Natural killer cell (primary cell): ENCODE measurements around the gene HOXA10. TPM values are rescaled to one million over a fixed set of nuclear protein-coding genes. Genes with fewer than 3 reads are reported as not detected.
A peak's percentile ranks its signal among the peaks of the same experiment; 100 is the strongest.

Experiments
- ATAC-seq, 3 donors: fragments of 150-1000 bp in 2 of 3; fragments of 200-7000 bp in 1 of 3; cut with Tn5 transposase; 1 replicate in 1 of 3; 2 replicates in 2 of 3; pipeline ENCODE4 v1.10.0; 2021; ENCODE audit warnings: mild to moderate bottlenecking in 2 of 3, moderate library complexity in 2 of 3
- DNase-seq, 2 donors: peaks; one replicate each; pipeline versions ENCODE4 v3.0.0 to v3.0.0-alpha.2; 2013 to 2021; ENCODE audit warnings: mixed read lengths in 1 of 2
- H3K27ac ChIP-seq: one replicate; pipeline ENCODE4 v1.5.1; 2013; ENCODE audit warnings: mild to moderate bottlenecking, low read length
- H3K27me3 ChIP-seq: one replicate; pipeline ENCODE4 v1.6.1; 2013; ENCODE audit warnings: low read length; ENCODE audit not compliant: control insufficient read depth, insufficient read depth
- H3K36me3 ChIP-seq: one replicate; pipeline ENCODE4 v1.6.1; 2013; ENCODE audit warnings: low read length; ENCODE audit not compliant: control insufficient read depth, insufficient read depth
- H3K4me1 ChIP-seq: one replicate; pipeline ENCODE4 v1.6.1; 2013; ENCODE audit warnings: low read length; ENCODE audit not compliant: control insufficient read depth, insufficient read depth
- H3K4me3 ChIP-seq: one replicate; pipeline ENCODE4 v1.5.1; 2013; ENCODE audit warnings: low read length
- H3K9me3 ChIP-seq: one replicate; pipeline ENCODE4 v1.6.1; 2013; ENCODE audit warnings: low read length; ENCODE audit not compliant: control insufficient read depth, insufficient read depth
- H3K27ac Mint-ChIP-seq, 2 donors: one replicate each; pipeline ENCODE4 v1.8.0; 2022; ENCODE audit warnings: mild to moderate bottlenecking in 2 of 2, mixed read lengths in 2 of 2, moderate library complexity in 1 of 2
- H3K27me3 Mint-ChIP-seq, 2 donors: one replicate each; pipeline ENCODE4 v1.8.0; 2022; ENCODE audit warnings: low read depth in 2 of 2, mixed read lengths in 2 of 2
- H3K36me3 Mint-ChIP-seq: one replicate; pipeline ENCODE4 v1.8.0; 2022; ENCODE audit warnings: mixed read lengths
- H3K4me1 Mint-ChIP-seq, 2 donors: one replicate each; pipeline ENCODE4 v1.8.0; 2022; ENCODE audit warnings: mixed read lengths in 2 of 2
- H3K4me3 Mint-ChIP-seq: one replicate; pipeline ENCODE4 v1.8.0; 2022; ENCODE audit warnings: mild to moderate bottlenecking, moderate library complexity, mixed read lengths
- H3K9me3 Mint-ChIP-seq, 2 donors: one replicate each; pipeline ENCODE4 v1.8.0; 2022; ENCODE audit warnings: mixed read lengths in 2 of 2
- CTCF ChIP-seq: fragments of 200-600 bp; IDR thresholded peaks from one replicate; pipeline ENCODE4 v1.8.0; 2022; ENCODE audit warnings: antibody characterized with exemption
- WGBS: methylation state at CpG from one replicate; pipeline ENCODE4 v1.1.7; 2013; ENCODE audit warnings: missing lambda C conversion rate; ENCODE audit not compliant: insufficient coverage; 5-methylcytosine and 5-hydroxymethylcytosine counted together
- intact Hi-C: fragments of 100-400 bp; cut with micrococcal nuclease; formaldehyde crosslinking; loops from one replicate; pipeline ENCODE4 v1.14.2; 2022
- total RNA-seq, 4 donors: library from RNA; stranded (reverse); fragments of 120-200 nt in 1 of 4; gene quantifications; one replicate each; pipeline versions ENCODE4 v1.2.3 to v1.2.4, GENCODE V29; 2013 to 2022

HOXA10 gene
- total RNA-seq, 3 donors from 2014 or later (not counting 1 experiment from before 2014, with no cell fraction given): 0.82 to 3.3 (median 2.2) TPM

GRCh38 chr7:27172823-27173510 is 1.2 kb downstream of the HOXA10 start:
- Histone ChIP-seq H3K36me3 (no peaks in the 10 kb centered on the region), H3K27me3 (peaks cover 69% of the 10 kb centered on the region), H3K4me3 (peak overlapping the region; percentile 49), H3K4me1 (peaks cover 53% of the 10 kb centered on the region), H3K9me3 (no peaks in the 10 kb centered on the region), H3K27ac (peak overlapping the region; percentile 23)
- Mint-ChIP-seq H3K36me3 (peaks cover 20% of the 10 kb centered on the region), H3K4me1 (peaks cover 26 to 32% of the 10 kb centered on the region in 2 donors), H3K27ac (peak overlapping the region in 1 of 2 donors; percentile 9), H3K9me3 (no peaks in the 10 kb centered on the region), H3K4me3 (peak overlapping the region; percentile 87), H3K27me3 (peaks cover 52 to 60% of the 10 kb centered on the region in 2 donors)
- ATAC-seq (peak; percentile 11 to 43 (median 22)), DNase-seq (peak in 1 of 2 donors; percentile 53)
- intact Hi-C loops: loop anchor here (2.0 kb wide), 2 partner anchors 14 to 16 kb away; partner anchors contain the start of gene HOXA7
- no peak for TF ChIP-seq CTCF
- WGBS: 2% methylated on average over 58 of the region's 58 CpGs

GRCh38 chr7:27172315-27172774 is 1.8 kb downstream of the HOXA10 start:
- peaks cover 20% of the 10 kb centered on the region for H3K36me3 Mint-ChIP-seq
- Histone ChIP-seq H3K27ac (peak overlapping the region; percentile 23), H3K4me1 (peaks cover 57% of the 10 kb centered on the region), H3K27me3 (peaks cover 75% of the 10 kb centered on the region), H3K9me3 (no peaks in the 10 kb centered on the region), H3K36me3 (no peaks in the 10 kb centered on the region), H3K4me3 (peak overlapping the region; percentile 49)
- H3K27ac Mint-ChIP-seq: peak overlapping the region; percentile 60 to 63
- TF ChIP-seq CTCF: no peak
- DNase-seq (peak; percentile 15 to 28), ATAC-seq (no peak)
- 16% methylated on average over 10 of the region's 10 CpGs for WGBS
- H3K4me3 Mint-ChIP-seq: peak overlapping the region; percentile 87
- intact Hi-C loops: loop anchor here (2.0 kb wide), 2 partner anchors 14 to 16 kb away; partner anchors contain the start of gene HOXA7
- H3K4me1 Mint-ChIP-seq: peaks cover 26 to 35% of the 10 kb centered on the region in 2 donors
- no peaks in the 10 kb centered on the region for H3K9me3 Mint-ChIP-seq
- peaks cover 52 to 60% of the 10 kb centered on the region in 2 donors for H3K27me3 Mint-ChIP-seq

- no peak for TF ChIP-seq CTCF
- DNase-seq (peak; percentile 15 to 47), ATAC-seq (no peak)
- Mint-ChIP-seq H3K4me1 (peaks cover 30 to 40% of the 10 kb centered on the region in 2 donors), H3K4me3 (peak overlapping the region; percentile 87), H3K27ac (peak overlapping the region; percentile 60 to 63), H3K27me3 (peaks cover 57 to 65% of the 10 kb centered on the region in 2 donors), H3K9me3 (no peaks in the 10 kb centered on the region), H3K36me3 (peaks cover 20% of the 10 kb centered on the region)
- Histone ChIP-seq H3K9me3 (no peaks in the 10 kb centered on the region), H3K4me1 (peaks cover 62% of the 10 kb centered on the region), H3K4me3 (no peak overlapping the region), H3K36me3 (no peaks in the 10 kb centered on the region), H3K27me3 (peaks cover 81% of the 10 kb centered on the region), H3K27ac (no peak overlapping the region)
- 12% methylated on average over 30 of the region's 30 CpGs for WGBS
- intact Hi-C loops: loop anchor here (2.0 kb wide), 2 partner anchors 15 kb away; partner anchors contain the start of gene HOXA7
Measured at GRCh38 chr7:27171637-27172314, 2.3 kb downstream of the HOXA10 start.
